ACHN (cell line): ENCODE results near the gene POLG2.

Source experiments
- DNase-seq: peaks from one replicate; pipeline ENCODE4 v3.0.0-alpha.2; 2015
- in situ Hi-C: cut with HindIII; loops from 2 replicates; pipeline ENCODE4 v1.10.0; 2017; ENCODE audit warnings: low sequenced_read_pairs, low pct_ligation_motif_present, low pct_unique_long_range_greater_than_20kb

Gene POLG2

GRCh38 chr17:64496786-64497564 is at the start of gene POLG2:
Gene POLG2, minus strand, starts transcription at chr17:64497054. Its CDS starts 86 bp downstream, at chr17:64496968.
- peak; percentile 96 for DNase-seq
- in situ Hi-C loops, result no loop called here

GRCh38 chr17:64544742-64545141 is 47.9 kb upstream of the POLG2 start:
- no peak for DNase-seq
- in situ Hi-C loops, result no loop called here

- in situ Hi-C loops, result no loop called here
Measured at GRCh38 chr17:64540118-64540776, 43.4 kb upstream of the POLG2 start.

GRCh38 chr17:64538508-64539130 is 41.8 kb upstream of the POLG2 start:
- in situ Hi-C loops, result no loop called here
- DNase-seq, result no peak

More at GRCh38 chr17:64540118-64540776, 43.4 kb upstream of the POLG2 start:
- no peak for DNase-seq

GRCh38 chr17:64537488-64537887 is 40.6 kb upstream of the POLG2 start:
- DNase-seq, result no peak
- in situ Hi-C loops, result no loop called here

- in situ Hi-C loops, result no loop called here
- DNase-seq, result no peak
Measured at GRCh38 chr17:64536913-64537312, 40.1 kb upstream of the POLG2 start.

GRCh38 chr17:64535357-64535756 is 38.5 kb upstream of the POLG2 start:
- no peak for DNase-seq
- in situ Hi-C loops, result no loop called here

GRCh38 chr17:64534187-64534586 is 37.3 kb upstream of the POLG2 start:
- in situ Hi-C loops, result no loop called here
- DNase-seq, result peak; percentile 41

GRCh38 chr17:64533784-64534183 is 36.9 kb upstream of the POLG2 start:
- in situ Hi-C loops, result no loop called here
- no peak for DNase-seq

GRCh38 chr17:64532409-64532808 is 35.6 kb upstream of the POLG2 start:
- in situ Hi-C loops, result no loop called here

GRCh38 chr17:64531955-64532371 is 35.1 kb upstream of the POLG2 start:
- in situ Hi-C loops, result no loop called here
- no peak for DNase-seq

More at GRCh38 chr17:64532409-64532808, 35.6 kb upstream of the POLG2 start:
- DNase-seq, result no peak

GRCh38 chr17:64529221-64529620 is 32.4 kb upstream of the POLG2 start:
- DNase-seq, result no peak
- in situ Hi-C loops, result no loop called here

GRCh38 chr17:64527914-64528313 is 31.1 kb upstream of the POLG2 start:
- in situ Hi-C loops, result no loop called here

GRCh38 chr17:64520359-64520758 is 23.5 kb upstream of the POLG2 start:
- in situ Hi-C loops, result no loop called here
- DNase-seq, result no peak

More at GRCh38 chr17:64527914-64528313, 31.1 kb upstream of the POLG2 start:
- DNase-seq, result no peak

- DNase-seq, result no peak
- in situ Hi-C loops, result no loop called here
Measured at GRCh38 chr17:64519601-64520000, 22.7 kb upstream of the POLG2 start.

- in situ Hi-C loops, result no loop called here
- DNase-seq, result no peak
Measured at GRCh38 chr17:64515829-64516228, 19.0 kb upstream of the POLG2 start.

- no peak for DNase-seq
- in situ Hi-C loops, result no loop called here
Measured at GRCh38 chr17:64515419-64515818, 18.6 kb upstream of the POLG2 start.

- no peak for DNase-seq
- in situ Hi-C loops, result no loop called here
Measured at GRCh38 chr17:64509179-64509578, 12.3 kb upstream of the POLG2 start.

GRCh38 chr17:64508683-64509082 is 11.8 kb upstream of the POLG2 start:
- in situ Hi-C loops, result no loop called here
- no peak for DNase-seq
